GM19452 (cell line): ENCODE results near the gene ING5.
A peak's percentile ranks its signal among the peaks of the same experiment; 100 is the strongest.
"Not testable (repeated sequence)": the region's sequence is repeated elsewhere in the genome, so short reads cannot be mapped to it uniquely, and the experiment has no call there.

ENCODE experiments used
- ATAC-seq: cut with Tn5 transposase; IDR thresholded peaks from one replicate; pipeline ENCODE4 v1.9.1; 2021; ENCODE audit not compliant: unreplicated experiment

ING5 gene

GRCh38 chr2:241703032-241703604 lies 1.3 kb downstream of the ING5 start:
- no peak for ATAC-seq

GRCh38 chr2:241706537-241706936 lies 4.7 kb downstream of the ING5 start:
- no peak for ATAC-seq

- no peak for ATAC-seq
Measured at GRCh38 chr2:241708879-241709278, 7.0 kb downstream of the ING5 start.

- ATAC-seq: no peak
Measured at GRCh38 chr2:241719093-241719492, 17.3 kb downstream of the ING5 start.

GRCh38 chr2:241720099-241720498 lies 18.3 kb downstream of the ING5 start:
- ATAC-seq: no peak

- no peak for ATAC-seq
Measured at GRCh38 chr2:241720560-241720959, 18.7 kb downstream of the ING5 start.

- ATAC-seq: no peak
Measured at GRCh38 chr2:241721852-241722251, 20.0 kb downstream of the ING5 start.

GRCh38 chr2:241722896-241723454 lies 21.1 kb downstream of the ING5 start:
- ATAC-seq: no peak

- ATAC-seq: no peak
Measured at GRCh38 chr2:241724259-241724974, 22.6 kb downstream of the ING5 start.

- ATAC-seq: no peak
Measured at GRCh38 chr2:241724975-241725870, 23.4 kb downstream of the ING5 start.

- no peak for ATAC-seq
Measured at GRCh38 chr2:241726459-241726858, 24.6 kb downstream of the ING5 start.

- no peak for ATAC-seq
Measured at GRCh38 chr2:241728000-241728399, 26.2 kb downstream of the ING5 start.

- no peak for ATAC-seq
Measured at GRCh38 chr2:241728627-241729026, 26.8 kb downstream of the ING5 start.

GRCh38 chr2:241729868-241730267 lies 28.0 kb downstream of the ING5 start:
- ATAC-seq: no peak

GRCh38 chr2:241730671-241731293 lies 28.9 kb downstream of the ING5 start:
- ATAC-seq: no peak

- not testable (repeated sequence) for ATAC-seq
Measured at GRCh38 chr2:241732513-241733186, 30.8 kb downstream of the ING5 start.

- ATAC-seq: no peak
Measured at GRCh38 chr2:241733391-241734207, 31.8 kb downstream of the ING5 start.

- ATAC-seq: peak; percentile 26
Measured at GRCh38 chr2:241734208-241734466, 32.3 kb downstream of the ING5 start.

GRCh38 chr2:241734467-241735208 lies 32.8 kb downstream of the ING5 start, which contains the start of gene D2HGDH:
Gene D2HGDH, plus strand, starts transcription at chr2:241734630. Its CDS starts 595 bp downstream, at chr2:241735225.
- peak; percentile 70 for ATAC-seq
